Suppressor macrophage (primary cell): ENCODE measurements around the gene TAX1BP1.

Experiments used
- DNase-seq, 4 experiments: peaks; one replicate each; pipeline ENCODE4 v3.0.0-alpha.2; 2020 to 2022

TAX1BP1 gene

DNA sequence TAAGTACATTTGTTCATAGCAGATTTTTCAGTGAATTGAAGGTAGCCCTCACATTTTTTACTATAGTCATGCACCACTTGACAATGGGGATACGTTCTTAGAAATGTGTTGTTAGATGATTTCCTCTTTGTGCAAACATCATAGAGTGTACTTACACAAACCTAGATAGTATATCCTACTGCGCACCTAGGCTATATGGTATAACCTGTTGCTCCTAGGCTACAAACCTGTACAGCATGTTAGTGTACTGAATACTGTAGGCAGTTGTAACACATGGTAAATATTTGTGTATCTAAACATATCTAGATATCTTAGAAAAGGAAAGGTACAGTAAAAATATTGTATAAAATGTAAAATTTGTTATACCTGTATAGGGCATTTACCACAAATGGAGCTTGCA is 41.2 kb downstream of the TAX1BP1 start:
- DNase-seq, result no peak

GRCh38 chr7:27782849-27783248 is 42.9 kb downstream of the TAX1BP1 start:
- no peak for DNase-seq

GRCh38 chr7:27784399-27785053 is 44.6 kb downstream of the TAX1BP1 start:
- DNase-seq, result peak; percentile 7 to 66 (median 57)

DNA sequence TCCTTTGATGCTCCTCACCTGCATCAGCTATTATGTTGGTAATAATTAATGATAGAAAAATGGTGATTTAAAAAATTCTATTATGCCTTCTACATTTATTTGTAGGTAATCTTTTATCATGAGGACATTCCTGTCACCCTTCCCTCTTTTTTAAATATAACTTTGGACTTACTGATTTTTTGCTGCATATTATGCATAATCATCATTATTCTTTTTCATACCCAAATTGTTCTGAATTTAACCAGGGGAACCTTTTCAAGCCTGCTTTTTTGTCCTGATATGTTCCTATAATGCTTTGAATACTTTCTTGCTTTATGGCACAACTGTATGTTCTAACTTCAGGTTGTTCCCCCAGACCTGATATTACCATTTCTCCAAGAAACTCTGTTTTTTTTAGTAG is 48.5 kb downstream of the TAX1BP1 start:
- DNase-seq, result no peak

DNA sequence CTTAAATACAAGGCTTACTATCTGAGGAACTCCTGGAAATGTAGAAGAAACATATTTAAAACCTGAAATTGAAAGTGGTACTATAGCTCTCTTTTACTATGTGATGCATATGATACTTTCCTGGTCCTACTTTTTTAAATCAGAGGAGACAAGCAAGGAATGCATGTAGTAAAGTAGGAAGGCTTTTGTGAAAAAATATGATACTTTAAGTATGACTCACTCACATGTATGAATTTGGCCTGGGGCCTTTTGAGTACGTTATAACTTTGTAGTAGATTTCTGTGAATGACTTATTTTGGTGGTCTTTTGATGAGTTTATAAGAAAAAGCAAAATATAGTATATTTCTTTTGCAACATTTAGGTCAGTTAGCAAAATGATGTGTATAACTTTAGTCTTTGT is 53.8 kb downstream of the TAX1BP1 start:
- DNase-seq, result no peak

DNA sequence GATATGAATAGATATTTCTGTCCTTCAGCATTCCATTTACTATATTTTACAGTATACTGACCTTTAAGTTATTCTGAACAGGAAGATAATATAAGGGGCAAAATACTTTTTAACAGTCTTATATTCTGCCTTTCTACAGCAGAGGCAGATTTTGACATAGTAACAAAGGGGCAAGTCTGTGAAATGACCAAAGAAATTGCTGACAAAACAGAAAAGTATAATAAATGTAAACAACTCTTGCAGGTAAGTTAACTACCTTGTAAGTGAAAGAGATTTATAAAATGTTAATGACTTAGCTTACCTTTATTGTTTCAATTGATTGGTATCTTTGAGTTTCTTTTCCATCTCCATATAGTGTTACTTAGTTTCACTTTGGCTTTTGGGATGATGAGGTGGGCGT is 56.0 kb downstream of the TAX1BP1 start:
- no peak for DNase-seq

- DNase-seq, result no peak
These were observed 59.2 kb downstream of the TAX1BP1 start for GRCh38 chr7:27799212-27799611.

DNA sequence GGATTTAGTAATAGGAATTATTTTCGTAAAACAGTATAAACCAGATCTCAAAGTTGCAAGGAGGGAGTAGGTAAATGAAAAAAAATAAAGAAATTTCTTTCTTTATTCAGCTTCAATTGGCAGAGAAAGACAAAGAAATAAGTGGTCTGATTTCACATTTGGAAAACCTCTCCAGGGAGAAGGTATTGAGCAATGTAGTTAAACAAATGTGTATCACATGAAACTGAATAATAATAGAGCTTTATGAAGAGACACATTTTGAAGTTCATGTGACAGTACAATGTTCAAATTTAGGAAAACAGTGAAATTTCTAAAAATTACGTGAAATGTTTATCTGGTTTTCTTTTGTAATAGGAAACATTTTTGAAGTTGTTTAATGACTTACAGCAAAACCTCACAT is 63.0 kb downstream of the TAX1BP1 start:
- peak in 2 of 4 experiments; percentile 2 to 27 for DNase-seq

GRCh38 chr7:27804139-27804538 is 64.2 kb downstream of the TAX1BP1 start:
- no peak for DNase-seq

GRCh38 chr7:27808626-27809025 is 68.7 kb downstream of the TAX1BP1 start:
- DNase-seq, result peak in 1 of 4 experiments; percentile 2

GRCh38 chr7:27810186-27810585 is 70.2 kb downstream of the TAX1BP1 start:
- no peak for DNase-seq

- no peak for DNase-seq
These were observed 72.7 kb downstream of the TAX1BP1 start for GRCh38 chr7:27812706-27813105.

GRCh38 chr7:27822245-27822644 is 82.3 kb downstream of the TAX1BP1 start:
- no peak for DNase-seq

DNA sequence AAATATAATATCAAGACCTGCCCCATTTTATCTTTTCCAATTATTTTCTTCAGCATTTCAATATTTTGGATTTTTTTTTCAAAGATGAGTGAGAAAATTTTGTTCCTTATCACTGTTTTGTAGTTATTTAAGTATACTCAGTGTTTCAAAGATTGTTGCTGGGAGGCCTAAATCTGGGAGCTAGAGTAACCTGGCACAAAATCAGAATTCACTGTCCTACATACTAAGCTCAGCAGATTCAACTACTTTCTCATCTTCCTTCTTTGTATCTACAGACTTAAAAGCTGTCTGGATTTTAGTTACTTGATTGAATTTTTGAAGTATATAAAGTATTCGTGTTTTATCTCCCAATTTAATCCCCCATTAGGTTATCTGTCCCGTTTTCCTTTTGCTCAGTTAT is 85.9 kb downstream of the TAX1BP1 start:
- no peak for DNase-seq

DNA sequence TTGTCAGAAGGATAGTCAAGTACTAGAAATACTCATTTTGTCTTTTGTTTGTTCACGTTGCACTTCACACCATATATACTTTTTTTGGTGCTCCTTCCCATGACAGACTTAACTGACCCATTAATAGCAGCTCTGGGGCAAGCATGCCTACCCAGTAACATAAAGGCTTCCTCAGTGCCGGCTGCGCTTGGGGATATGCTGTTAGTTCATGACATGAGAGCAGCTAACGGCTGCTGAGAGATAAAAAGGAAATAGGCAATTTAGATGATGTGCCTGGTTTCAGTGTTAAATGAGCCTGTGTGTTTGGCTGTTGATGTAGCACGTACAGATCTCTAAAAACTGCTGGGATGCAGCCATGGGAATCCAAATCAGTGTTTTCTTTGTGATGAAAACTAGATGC is 86.4 kb downstream of the TAX1BP1 start:
- no peak for DNase-seq

GRCh38 chr7:27834179-27834921 is 94.4 kb downstream of the TAX1BP1 start:
- DNase-seq, result no peak

GRCh38 chr7:27835376-27835775 is 95.4 kb downstream of the TAX1BP1 start:
- DNase-seq, result no peak

- no peak for DNase-seq
These were observed 96.6 kb downstream of the TAX1BP1 start for GRCh38 chr7:27836536-27836935.

GRCh38 chr7:27839099-27839498 is 99.1 kb downstream of the TAX1BP1 start:
- DNase-seq, result no peak

DNA sequence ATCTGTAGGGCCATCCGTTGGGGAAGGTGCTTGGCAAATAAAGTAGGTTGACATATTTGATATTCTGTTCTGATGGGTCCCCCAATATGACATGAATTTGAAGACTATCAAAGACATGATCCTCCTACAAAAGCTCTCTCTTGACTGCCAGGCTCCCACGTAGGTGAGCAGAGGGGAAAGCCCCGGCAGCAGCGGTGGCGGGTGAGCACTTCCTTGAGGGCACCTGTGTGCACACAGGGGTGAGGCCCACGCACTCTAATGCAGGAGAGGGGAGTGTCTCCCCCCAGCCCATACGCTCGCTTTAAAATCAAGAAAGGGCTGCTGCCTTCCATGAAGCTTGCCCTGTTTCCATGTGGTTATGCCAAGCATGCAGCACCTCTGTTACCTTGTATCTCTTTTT is 100.4 kb downstream of the TAX1BP1 start:
- no peak for DNase-seq

GRCh38 chr7:27840760-27841364 is 100.9 kb downstream of the TAX1BP1 start:
- no peak for DNase-seq

DNA sequence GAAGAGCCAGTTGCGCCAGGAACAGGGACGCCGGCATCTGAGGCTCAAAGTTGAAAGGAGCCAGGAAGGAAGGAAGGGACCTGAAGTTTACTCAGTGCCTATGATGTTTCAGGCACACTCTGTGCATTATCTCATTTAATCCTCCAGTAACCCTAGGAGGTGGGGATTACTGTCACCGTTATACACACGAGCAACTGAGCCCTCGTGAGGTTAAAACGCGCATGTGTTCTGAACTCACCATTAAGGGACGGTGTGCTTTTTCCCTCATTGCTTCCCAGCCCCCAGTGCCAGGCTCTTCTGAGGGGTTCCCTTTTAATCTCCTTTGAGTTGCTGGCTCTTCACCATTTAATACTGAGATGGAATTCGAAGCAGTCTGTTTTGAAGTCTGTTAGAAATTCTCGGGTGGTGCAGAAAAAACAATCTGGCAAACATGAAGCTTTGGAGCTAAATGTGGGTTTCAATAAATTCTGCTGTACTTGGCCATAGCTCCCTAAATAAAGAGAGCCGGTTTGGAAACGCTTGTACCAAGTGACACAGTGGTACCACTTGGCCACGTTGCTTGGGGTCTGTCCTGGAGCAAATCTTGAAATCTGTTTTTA is 102.2 kb downstream of the TAX1BP1 start:
- DNase-seq, result no peak

DNA sequence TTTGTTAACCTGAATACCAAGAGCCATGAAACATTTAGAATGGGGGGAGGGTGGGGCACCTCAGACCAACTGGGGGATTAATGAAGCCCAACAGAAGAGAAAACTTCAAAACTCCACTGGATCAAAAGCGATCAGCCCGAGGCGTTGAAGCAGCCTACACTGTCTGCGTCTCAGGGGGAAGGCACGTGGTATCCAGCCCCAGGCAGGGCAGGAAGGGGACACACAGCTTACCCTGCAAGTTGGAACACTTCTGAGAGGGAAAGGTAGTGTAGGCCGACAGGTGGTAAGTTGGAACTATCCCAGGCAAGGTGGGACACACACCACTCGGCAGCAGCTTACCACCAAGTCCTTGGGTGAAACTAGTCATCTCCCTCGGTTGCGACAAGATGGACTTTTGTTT is 102.9 kb downstream of the TAX1BP1 start:
- no peak for DNase-seq
